Astrocyte (in vitro differentiated cells and primary cell): Measurements from ENCODE around the gene PTPA. TPM values are rescaled to one million over a fixed set of nuclear protein-coding genes. Genes with fewer than 3 reads are reported as not detected.
"Not testable (repeated sequence)": the region's sequence is repeated elsewhere in the genome, so short reads cannot be mapped to it uniquely, and the experiment has no call there.

ENCODE experiments used
- DNase-seq: peaks from one replicate; pipeline ENCODE4 v3.0.0-alpha.2; 2010; ENCODE audit warnings: low read depth
- FAIRE-seq: peaks from 2 replicates; lab custom pipeline; 2011; peaks lifted over from hg19 to GRCh38; lab: Jason Lieb, UNC
- H2AFZ ChIP-seq: 2 replicates; pipeline ENCODE4 v1.6.0; 2012; ENCODE audit warnings: low read depth, low read length, inconsistent platforms
- H3K27ac ChIP-seq: 2 replicates; pipeline ENCODE4 v1.5.1; 2011; ENCODE audit warnings: low read depth, low read length, inconsistent platforms
- H3K27me3 ChIP-seq: 2 replicates; pipeline ENCODE4 v1.6.0; 2011; ENCODE audit warnings: low read length, inconsistent platforms; ENCODE audit not compliant: insufficient read depth
- H3K36me3 ChIP-seq: 2 replicates; pipeline ENCODE4 v1.5.1; 2011; ENCODE audit warnings: low read length, inconsistent platforms; ENCODE audit not compliant: insufficient read depth
- H3K4me1 ChIP-seq: 2 replicates; pipeline ENCODE4 v1.5.1; 2011; ENCODE audit warnings: low read length, inconsistent platforms; ENCODE audit not compliant: insufficient read depth
- H3K4me2 ChIP-seq: 2 replicates; pipeline ENCODE4 v1.6.0; 2012; ENCODE audit warnings: low read length, inconsistent platforms
- H3K4me3 ChIP-seq: 2 replicates; pipeline ENCODE4 v1.5.1; 2011; ENCODE audit warnings: low read depth, mild to moderate bottlenecking, low read length, inconsistent platforms; ENCODE audit not compliant: insufficient read depth
- H3K79me2 ChIP-seq: 2 replicates; pipeline ENCODE4 v1.6.0; 2012; ENCODE audit warnings: mild to moderate bottlenecking, low read length, inconsistent platforms; ENCODE audit not compliant: insufficient read depth
- H3K9ac ChIP-seq: 2 replicates; pipeline ENCODE4 v1.6.0; 2012; ENCODE audit warnings: mild to moderate bottlenecking, low read length, inconsistent platforms
- H3K9me3 ChIP-seq: 2 replicates; pipeline ENCODE4 v1.5.1; 2012; ENCODE audit warnings: low read depth, mild to moderate bottlenecking, low read length, inconsistent platforms; ENCODE audit not compliant: insufficient read depth
- H4K20me1 ChIP-seq: 2 replicates; pipeline ENCODE4 v1.6.0; 2012; ENCODE audit warnings: low read length, inconsistent platforms; ENCODE audit not compliant: insufficient read depth
- H3K27ac Mint-ChIP-seq: one replicate; pipeline ENCODE4 v1.8.0; 2021; ENCODE audit warnings: mild to moderate bottlenecking, mixed read lengths; ENCODE audit not compliant: unreplicated experiment
- H3K27me3 Mint-ChIP-seq: one replicate; pipeline ENCODE4 v1.8.0; 2021; ENCODE audit warnings: low read depth, mixed read lengths; ENCODE audit not compliant: unreplicated experiment
- H3K36me3 Mint-ChIP-seq: one replicate; pipeline ENCODE4 v1.8.0; 2021; ENCODE audit warnings: low read depth, mixed read lengths; ENCODE audit not compliant: unreplicated experiment
- H3K4me1 Mint-ChIP-seq: one replicate; pipeline ENCODE4 v1.8.0; 2021; ENCODE audit warnings: low read depth, mixed read lengths; ENCODE audit not compliant: unreplicated experiment
- H3K4me3 Mint-ChIP-seq: one replicate; pipeline ENCODE4 v1.8.0; 2021; ENCODE audit warnings: mild to moderate bottlenecking, moderate library complexity, mixed read lengths; ENCODE audit not compliant: unreplicated experiment
- H3K9me3 Mint-ChIP-seq: one replicate; pipeline ENCODE4 v1.8.0; 2021; ENCODE audit warnings: mild to moderate bottlenecking, mixed read lengths; ENCODE audit not compliant: unreplicated experiment
- EZH2 ChIP-seq: IDR thresholded peaks from 2 replicates; pipeline ENCODE4 v1.6.1; 2012; ENCODE audit warnings: mild to moderate bottlenecking, low read length, inconsistent platforms; ENCODE audit not compliant: insufficient read depth
- total RNA-seq: library from RNA; stranded (reverse); gene quantifications from 2 replicates; pipeline ENCODE4 v1.2.1, GENCODE V29; 2021
- TF ChIP-seq, protein P1 (sequence below): IDR thresholded peaks from 2 replicates; pipeline ENCODE4 v1.5.1; 2011; ENCODE audit warnings: low read depth, mild to moderate bottlenecking, inconsistent platforms, low read length, moderate library complexity; ENCODE audit not compliant: insufficient read depth

Gene PTPA
- total RNA-seq, 1 donor from 2014 or later: 122 TPM

DNA sequence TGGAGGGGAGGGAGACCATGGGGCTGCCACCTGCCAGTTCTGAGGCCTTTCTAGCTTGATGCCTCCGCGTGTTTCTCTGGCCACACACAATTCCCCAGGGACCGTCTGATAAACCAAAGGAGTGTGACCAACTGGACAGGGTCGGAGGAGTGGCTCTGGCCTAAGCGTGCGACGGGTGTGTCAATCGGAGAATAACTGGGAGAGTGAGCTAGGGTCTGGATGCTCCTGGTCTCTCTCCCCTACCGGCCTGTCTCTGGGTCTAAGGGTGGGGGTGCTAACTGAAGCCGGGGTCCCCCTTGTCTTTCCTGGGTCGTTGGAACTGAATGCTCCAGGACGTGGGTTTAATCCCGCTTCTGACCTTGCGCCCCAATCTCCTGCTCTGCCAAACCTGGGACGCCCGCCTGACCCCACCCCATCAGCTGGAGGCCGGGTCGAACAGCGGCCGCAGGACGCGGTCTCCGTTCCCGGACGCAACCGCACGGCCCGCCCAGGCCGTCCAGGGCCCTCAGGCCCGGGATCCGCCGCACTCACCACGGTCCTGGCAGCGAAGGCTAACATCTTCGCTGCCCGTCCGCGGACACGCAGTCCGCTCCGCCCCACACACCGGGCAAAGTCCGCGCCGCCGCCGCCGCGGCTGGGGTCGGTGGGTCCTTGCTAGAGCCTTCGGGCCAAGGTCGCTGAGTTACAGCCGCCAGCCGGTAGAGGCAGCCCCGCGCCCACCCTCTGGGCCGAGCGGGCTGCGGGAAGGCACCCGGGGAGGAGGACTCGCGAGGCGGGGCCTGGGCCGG, 1.1 kb upstream of the PTPA start:
- no peaks in the 10 kb centered on the region for H3K9me3 ChIP-seq
- Mint-ChIP-seq H3K4me1 (peaks cover 2% of the 10 kb centered on the region), H3K9me3 (no peaks in the 10 kb centered on the region), H3K27me3 (peaks cover 3% of the 10 kb centered on the region), H3K36me3 (peaks cover 7% of the 10 kb centered on the region), H3K27ac (no peak overlapping the region), H3K4me3 (peak overlapping the region; percentile 83)
- FAIRE-seq: no peak
- peak overlapping the region; percentile 95 for H2AFZ ChIP-seq
- H3K27ac ChIP-seq: peak overlapping the region; percentile 26
- DNase-seq: no peak
- peaks cover 36% of the 10 kb centered on the region for H4K20me1 ChIP-seq
- H3K4me3 ChIP-seq: peak overlapping the region; percentile 84
- H3K4me2 ChIP-seq: peak overlapping the region; percentile 100
- H3K27me3 ChIP-seq: no peaks in the 10 kb centered on the region
- H3K4me1 ChIP-seq: peaks cover 15% of the 10 kb centered on the region
- peaks cover 45% of the 10 kb centered on the region for H3K79me2 ChIP-seq
- H3K9ac ChIP-seq: peak overlapping the region; percentile 85
- TF ChIP-seq, protein P1, sequence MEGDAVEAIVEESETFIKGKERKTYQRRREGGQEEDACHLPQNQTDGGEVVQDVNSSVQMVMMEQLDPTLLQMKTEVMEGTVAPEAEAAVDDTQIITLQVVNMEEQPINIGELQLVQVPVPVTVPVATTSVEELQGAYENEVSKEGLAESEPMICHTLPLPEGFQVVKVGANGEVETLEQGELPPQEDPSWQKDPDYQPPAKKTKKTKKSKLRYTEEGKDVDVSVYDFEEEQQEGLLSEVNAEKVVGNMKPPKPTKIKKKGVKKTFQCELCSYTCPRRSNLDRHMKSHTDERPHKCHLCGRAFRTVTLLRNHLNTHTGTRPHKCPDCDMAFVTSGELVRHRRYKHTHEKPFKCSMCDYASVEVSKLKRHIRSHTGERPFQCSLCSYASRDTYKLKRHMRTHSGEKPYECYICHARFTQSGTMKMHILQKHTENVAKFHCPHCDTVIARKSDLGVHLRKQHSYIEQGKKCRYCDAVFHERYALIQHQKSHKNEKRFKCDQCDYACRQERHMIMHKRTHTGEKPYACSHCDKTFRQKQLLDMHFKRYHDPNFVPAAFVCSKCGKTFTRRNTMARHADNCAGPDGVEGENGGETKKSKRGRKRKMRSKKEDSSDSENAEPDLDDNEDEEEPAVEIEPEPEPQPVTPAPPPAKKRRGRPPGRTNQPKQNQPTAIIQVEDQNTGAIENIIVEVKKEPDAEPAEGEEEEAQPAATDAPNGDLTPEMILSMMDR: no peak
- TF ChIP-seq EZH2: no peak
- H3K36me3 ChIP-seq: peaks cover 3% of the 10 kb centered on the region

DNA sequence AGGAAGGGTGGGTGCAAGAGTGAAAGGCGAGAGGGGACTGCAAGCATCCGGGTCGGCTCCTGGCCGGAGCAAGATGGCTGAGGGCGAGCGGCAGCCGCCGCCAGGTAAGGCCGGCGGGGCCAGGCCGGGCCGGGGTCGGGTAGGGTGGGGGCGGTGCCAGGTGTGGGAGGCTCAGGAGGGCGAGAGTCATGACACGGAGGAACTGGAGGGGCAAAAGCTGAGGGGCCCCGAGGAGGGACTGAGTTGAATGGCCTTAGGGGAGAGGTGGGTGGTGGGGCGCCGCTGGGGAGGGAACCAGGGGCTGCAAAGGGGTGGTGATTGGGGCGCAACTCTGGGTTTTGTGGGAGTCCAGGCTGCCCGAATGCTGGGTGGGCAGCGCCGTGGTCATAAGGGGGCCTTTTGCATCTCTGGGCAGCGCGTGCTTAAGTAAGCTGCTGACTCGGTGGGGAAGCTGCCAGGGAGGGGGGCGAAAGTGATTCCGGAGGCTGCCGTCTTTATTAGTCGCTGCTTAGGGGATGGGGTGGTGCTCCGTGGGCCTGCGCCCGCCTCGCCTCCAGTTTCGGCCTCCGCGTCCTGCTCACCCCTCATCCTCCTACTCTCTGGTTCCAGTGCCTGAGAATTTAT, 425 bp downstream of the PTPA start:
- H3K9me3 ChIP-seq: no peaks in the 10 kb centered on the region
- H3K9ac ChIP-seq: peak overlapping the region; percentile 89
- peak; percentile 38 for DNase-seq
- Mint-ChIP-seq H3K27ac (peak overlapping the region; percentile 75), H3K9me3 (no peaks in the 10 kb centered on the region), H3K4me3 (peak overlapping the region; percentile 95), H3K36me3 (peaks cover 5% of the 10 kb centered on the region), H3K4me1 (peaks cover 2% of the 10 kb centered on the region), H3K27me3 (peaks cover 3% of the 10 kb centered on the region)
- TF ChIP-seq, protein P1: no peak
- no peak for TF ChIP-seq EZH2
- H2AFZ ChIP-seq: peak overlapping the region; percentile 92
- H3K27me3 ChIP-seq: no peaks in the 10 kb centered on the region
- H3K4me1 ChIP-seq: peaks cover 15% of the 10 kb centered on the region
- peaks cover 40% of the 10 kb centered on the region for H4K20me1 ChIP-seq
- H3K4me2 ChIP-seq: peak overlapping the region; percentile 100
- H3K4me3 ChIP-seq: peak overlapping the region; percentile 90
- H3K27ac ChIP-seq: peak overlapping the region; percentile 92
- no peak for FAIRE-seq
- peaks cover 56% of the 10 kb centered on the region for H3K79me2 ChIP-seq
- H3K36me3 ChIP-seq: peaks cover 3% of the 10 kb centered on the region

DNA sequence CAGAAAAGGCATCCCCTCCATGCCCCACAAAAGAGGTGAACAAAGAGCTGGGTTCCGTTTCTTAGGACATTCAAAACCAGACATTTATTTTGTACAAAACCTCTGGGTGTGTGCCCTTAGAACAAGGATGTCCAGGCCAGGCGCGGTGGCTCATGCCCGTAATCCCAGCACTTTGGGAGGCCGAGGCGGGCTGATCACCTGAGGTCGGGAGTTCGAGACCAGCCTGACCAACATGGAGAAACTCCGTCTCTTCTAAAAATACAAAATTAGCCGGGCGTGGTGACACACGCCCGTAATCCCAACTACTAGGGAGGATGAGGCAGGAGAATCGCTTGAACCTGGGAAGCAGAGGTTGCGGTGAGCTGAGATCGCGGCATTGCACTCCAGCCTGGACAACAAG, 1.3 kb downstream of the PTPA start:
- DNase-seq, H3K27me3 ChIP-seq, H2AFZ ChIP-seq, H3K36me3 ChIP-seq, H3K9me3 Mint-ChIP-seq, H3K4me1 Mint-ChIP-seq, H3K36me3 Mint-ChIP-seq, FAIRE-seq, H3K9me3 ChIP-seq, H3K27ac ChIP-seq, H3K27me3 Mint-ChIP-seq: not testable (repeated sequence)
- Histone ChIP-seq H4K20me1 (peaks cover 44% of the 10 kb centered on the region), H3K4me1 (peaks cover 15% of the 10 kb centered on the region), H3K4me2 (peak overlapping the region; percentile 100), H3K79me2 (peaks cover 65% of the 10 kb centered on the region), H3K9ac (peak overlapping the region; percentile 89), H3K4me3 (peak overlapping the region; percentile 90)
- peak overlapping the region; percentile 55 for H3K27ac Mint-ChIP-seq
- peak overlapping the region; percentile 95 for H3K4me3 Mint-ChIP-seq
